A673 (cell line): Measurements from ENCODE around the gene MDH2.

Source experiments
- CTCF ChIP-seq: fragments of 300-800, 200-600 bp; sonication (generic); conservative IDR thresholded peaks from 2 replicates; pipeline ENCODE4 v1.5.1; 2017; ENCODE audit warnings: low read depth, mild to moderate bottlenecking, antibody characterized with exemption, low read length, moderate library complexity, mixed read lengths
- EZH2 ChIP-seq: fragments of 200-600 bp; sonication (generic); IDR thresholded peaks from 2 replicates; pipeline ENCODE4 v1.6.1; 2017; ENCODE audit warnings: borderline replicate concordance, low read depth, mild to moderate bottlenecking, mixed read lengths, antibody characterized with exemption, low read length; ENCODE audit not compliant: poor library complexity, severe bottlenecking

DNA sequence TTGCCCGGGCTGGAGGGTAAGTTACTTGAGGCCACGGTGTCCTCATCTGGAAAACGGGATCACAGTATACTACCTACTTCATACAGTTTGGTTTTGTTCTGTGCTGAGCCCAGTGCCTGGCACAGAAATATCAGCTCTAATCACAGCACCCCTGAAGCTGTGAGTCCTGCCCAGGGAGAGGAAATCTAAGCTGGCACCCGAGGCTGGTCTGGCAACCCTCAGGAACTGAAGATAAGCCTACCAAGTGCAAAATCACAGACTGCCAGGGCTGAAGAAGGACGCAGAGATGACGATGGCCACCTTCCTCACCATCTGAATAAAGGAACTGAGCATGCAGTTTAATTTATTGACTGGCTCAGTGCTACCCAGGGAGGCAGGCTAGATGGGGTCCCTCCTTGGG, 45.8 kb upstream of the MDH2 start:
- TF ChIP-seq CTCF (no peak), EZH2 (no peak)
